HG02885 (cell line): ENCODE results near the gene NDRG4.
A peak's percentile ranks its signal among the peaks of the same experiment; 100 is the strongest.

Source experiments
- ATAC-seq: cut with Tn5 transposase; IDR thresholded peaks from one replicate; pipeline ENCODE4 v1.9.1; 2021; ENCODE audit warnings: mild to moderate bottlenecking; ENCODE audit not compliant: unreplicated experiment, poor library complexity

Gene NDRG4

GRCh38 chr16:58499615-58500351 is at the start of gene NDRG4:
NDRG4 (plus strand) TSS chr16:58500143; CDS start chr16:58500249, 106 bp downstream.
- ATAC-seq, result peak; percentile 30

- ATAC-seq, result no peak
These were observed 49.4 kb upstream of the NDRG4 start for GRCh38 chr16:58450590-58450989.

DNA sequence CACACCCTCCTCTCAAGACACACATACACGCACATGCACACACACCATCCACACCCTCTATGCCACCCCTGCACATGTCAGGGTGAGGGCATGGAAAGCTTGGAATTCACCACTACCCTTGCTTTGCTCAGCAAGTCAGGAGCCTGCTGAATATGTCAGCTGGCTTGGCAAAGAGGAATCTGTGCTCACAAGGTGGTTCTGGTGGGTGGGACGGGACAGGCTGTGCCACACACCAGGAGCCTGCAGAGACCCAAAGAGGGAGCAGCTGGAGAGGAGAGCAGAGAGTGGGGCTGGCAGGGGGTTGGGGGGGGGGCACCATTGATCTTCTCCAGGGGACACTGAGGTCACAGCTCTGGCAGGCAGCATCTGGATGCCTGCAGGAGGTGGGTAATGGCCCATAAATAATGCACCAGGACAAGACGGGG is 48.7 kb upstream of the NDRG4 start:
- no peak for ATAC-seq

DNA sequence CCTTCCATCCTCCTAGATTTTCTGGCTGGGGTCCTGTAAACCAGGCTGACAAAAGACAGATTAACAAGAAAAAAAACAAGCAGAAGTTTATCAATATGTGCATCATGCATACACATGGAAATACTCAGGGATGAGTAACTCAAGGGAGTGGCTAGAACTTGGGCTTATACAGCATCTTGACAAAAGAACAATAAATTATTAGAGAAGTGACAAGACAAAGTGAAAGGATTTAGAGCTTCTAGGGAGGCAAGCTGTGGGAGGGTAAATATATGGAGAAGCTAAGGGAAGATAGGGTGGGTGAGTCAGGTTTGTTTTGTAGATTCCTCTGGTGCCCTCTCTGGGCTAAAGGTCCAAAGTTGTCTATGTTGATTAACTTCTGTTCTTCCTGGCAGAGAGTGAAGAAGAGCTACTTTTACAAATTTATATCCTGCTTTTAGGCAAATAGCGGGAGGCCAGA is 48.0 kb upstream of the NDRG4 start:
- no peak for ATAC-seq

- ATAC-seq, result no peak
These were observed 47.3 kb upstream of the NDRG4 start for GRCh38 chr16:58452640-58453039.

GRCh38 chr16:58454178-58454577 is 45.8 kb upstream of the NDRG4 start:
- no peak for ATAC-seq

- ATAC-seq, result no peak
These were observed 45.1 kb upstream of the NDRG4 start for GRCh38 chr16:58454856-58455255.

GRCh38 chr16:58455750-58456149 is 44.2 kb upstream of the NDRG4 start:
- ATAC-seq, result no peak

DNA sequence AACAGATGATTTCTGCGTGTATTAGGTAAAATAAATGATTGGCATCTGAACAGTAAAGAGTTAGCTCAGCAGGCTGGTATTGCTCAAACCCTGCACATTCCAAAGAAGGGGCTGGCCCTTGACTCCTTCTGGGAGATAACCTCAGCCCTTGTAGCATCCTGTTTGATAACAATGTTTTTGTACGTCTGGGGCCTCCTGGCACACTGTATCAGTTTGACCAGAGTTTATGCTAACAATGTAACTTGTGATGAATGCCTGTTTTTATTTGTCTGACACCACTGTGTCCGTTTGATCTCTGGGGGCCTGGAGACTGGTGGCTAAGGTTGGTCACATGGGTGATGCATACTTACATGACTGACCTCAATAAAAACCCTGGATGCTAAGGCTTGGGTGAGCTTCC is 43.8 kb upstream of the NDRG4 start:
- ATAC-seq, result no peak

- no peak for ATAC-seq
These were observed 41.2 kb upstream of the NDRG4 start for GRCh38 chr16:58458606-58459343.

- ATAC-seq, result peak; percentile 39
These were observed 40.4 kb upstream of the NDRG4 start for GRCh38 chr16:58459344-58460218.

DNA sequence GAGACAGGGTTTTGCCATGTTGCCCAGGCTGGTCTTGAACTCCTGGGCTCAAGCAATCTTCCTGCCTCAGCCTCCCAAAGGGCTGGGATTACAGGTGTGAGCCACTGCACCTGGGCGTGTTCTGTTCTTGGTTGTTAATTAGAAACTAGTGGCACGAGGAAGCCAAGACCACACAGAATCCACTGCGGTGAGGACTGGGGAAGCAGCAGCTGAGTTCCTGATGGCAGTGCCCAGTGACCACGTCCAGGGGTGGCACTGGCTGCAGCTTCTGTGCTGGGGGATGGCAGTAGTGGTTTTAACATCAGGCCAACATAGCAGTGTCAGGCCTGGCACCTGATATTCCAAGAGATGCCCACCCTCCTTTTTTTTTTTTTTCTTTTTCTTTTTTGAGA is 39.7 kb upstream of the NDRG4 start:
- no peak for ATAC-seq

DNA sequence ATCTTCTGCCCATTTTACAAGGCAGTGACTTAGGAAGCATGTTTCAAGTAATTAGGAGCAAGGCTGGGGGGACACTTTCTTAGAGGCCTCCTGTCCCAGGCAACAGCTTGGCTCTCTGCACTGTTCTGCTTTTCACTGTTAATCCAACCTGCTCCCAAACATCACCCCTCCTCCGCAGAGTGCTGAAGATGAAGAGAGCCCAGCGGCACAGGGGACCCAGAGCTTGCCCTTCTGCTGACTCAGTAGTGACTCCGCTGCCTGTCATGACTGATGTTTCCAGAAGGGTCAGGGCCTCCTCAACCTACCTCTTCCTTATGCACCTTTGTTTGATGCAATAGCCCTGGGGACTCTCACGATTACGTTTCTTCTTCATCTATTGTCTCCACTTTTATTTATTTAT is 38.9 kb upstream of the NDRG4 start:
- no peak for ATAC-seq

DNA sequence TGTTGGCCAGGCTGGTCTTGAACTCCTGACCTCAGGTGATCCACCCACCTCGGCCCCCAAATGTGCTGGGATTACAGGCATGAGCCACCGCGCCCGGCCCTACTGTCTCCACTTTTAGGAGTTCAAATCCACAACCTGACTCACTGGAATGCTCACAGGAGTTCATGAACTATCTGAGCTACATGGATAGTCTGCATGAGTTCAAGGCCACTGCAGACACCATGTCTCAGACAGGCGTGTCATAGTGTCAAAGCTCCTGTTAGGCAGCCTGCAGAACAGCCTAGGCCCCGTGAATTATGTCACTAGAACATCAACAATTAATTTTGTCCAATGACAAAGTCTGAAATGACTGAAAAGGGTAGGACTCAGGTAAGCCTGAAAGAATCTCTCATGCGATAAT is 38.3 kb upstream of the NDRG4 start:
- no peak for ATAC-seq

DNA sequence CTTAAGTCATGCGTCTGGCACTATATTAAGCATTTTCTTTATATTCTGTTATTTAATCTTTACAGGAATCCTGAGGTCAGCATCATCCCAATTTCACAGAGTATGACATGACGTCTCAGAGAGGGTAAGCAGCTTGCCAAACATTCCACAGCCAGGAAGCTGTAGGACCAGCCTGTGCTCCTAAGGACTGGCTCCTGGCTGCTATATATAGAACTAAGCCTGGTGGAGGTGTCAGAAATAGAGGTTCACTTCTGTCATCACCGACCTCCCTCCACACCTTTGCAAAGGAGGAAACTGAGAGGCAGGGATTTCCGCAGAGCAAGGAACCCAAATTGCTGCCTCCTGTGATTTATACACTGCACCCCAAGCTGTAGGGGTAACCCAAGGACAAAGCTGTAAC is 37.9 kb upstream of the NDRG4 start:
- no peak for ATAC-seq

- no peak for ATAC-seq
These were observed 37.4 kb upstream of the NDRG4 start for GRCh38 chr16:58462499-58462996.

GRCh38 chr16:58462997-58463941 is 36.7 kb upstream of the NDRG4 start:
- ATAC-seq, result peak; percentile 35

DNA sequence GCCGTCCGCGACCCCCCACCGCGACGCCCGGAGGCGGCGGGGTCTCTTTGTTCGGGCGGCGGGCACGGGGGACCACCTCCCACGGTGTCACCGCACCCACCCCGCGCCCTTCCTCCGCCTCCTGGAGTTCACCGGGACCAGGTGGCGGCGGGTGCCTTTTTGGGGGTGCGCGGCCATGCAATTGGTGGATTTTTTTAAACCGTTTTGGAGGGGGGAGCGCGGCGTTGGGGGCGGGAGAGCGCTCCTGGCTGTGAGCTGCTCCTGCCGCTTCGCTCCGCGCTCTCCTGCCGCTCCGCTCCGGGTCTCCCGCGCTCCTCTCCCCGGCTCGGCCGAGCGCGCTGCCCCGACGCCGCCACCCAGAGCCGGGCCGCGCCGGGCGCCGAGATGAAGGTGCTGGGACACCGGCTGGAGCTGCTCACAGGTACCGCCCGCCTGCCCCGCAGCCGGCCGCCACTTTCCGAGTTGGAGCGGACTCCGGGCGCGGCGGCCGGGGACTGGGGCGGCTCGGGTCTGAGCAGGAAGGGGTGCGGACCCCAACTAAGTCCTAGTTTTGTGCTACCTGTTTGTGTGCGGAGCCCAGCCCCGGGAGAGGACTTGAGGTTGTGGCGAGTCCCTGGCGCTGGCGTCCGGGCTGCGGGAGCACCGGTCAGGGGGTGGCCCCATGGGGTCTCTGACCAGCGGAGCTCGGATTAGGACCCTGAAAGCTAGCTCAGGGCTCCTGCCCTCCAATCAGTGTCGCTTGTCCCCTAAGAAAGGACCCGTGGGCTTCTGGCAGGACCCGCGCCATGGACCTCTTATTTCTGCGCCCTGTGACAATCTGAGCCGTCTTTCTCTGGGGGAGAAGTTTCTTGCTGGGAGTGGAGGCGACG is 35.7 kb upstream of the NDRG4 start:
- ATAC-seq, result no peak
